Spleen (tissue), 7 donors: Measurements from ENCODE around the gene NXPE3.

Source experiments
- POLR2A ChIP-seq, 3 donors: fragments of 450-650 bp; IDR thresholded peaks; one replicate each; pipeline ENCODE4 v1.5.1; 2017; ENCODE audit warnings: antibody characterized with exemption in 3 of 3, mild to moderate bottlenecking in 1 of 3
- POLR2AphosphoS5 ChIP-seq, 3 donors: sonication (generic); formaldehyde crosslinking; IDR thresholded peaks; one replicate each; pipeline ENCODE4 v1.5.1; 2017; ENCODE audit warnings: antibody characterized with exemption in 3 of 3
- TF ChIP-seq, protein P1 (sequence below), 11 experiments: fragments of 200-600 bp in 7 of 11; fragments of 450-650 bp in 4 of 11; sonication (generic) in 4 of 11; IDR thresholded peaks in 8 of 11; conservative IDR thresholded peaks in 3 of 11; 1 replicate in 7 of 11; 2 replicates in 4 of 11; pipeline versions ENCODE4 v1.4.0 to v1.8.0; 2016 to 2021; ENCODE audit warnings: antibody characterized with exemption in 11 of 11, inconsistent platforms in 4 of 11, mild to moderate bottlenecking in 1 of 11
- donor health status: DM: no; HTN: no; CAD: no; lungs with moderate emphysema.
- donor health status: DM: no; HTN: no; CAD: no.
- donor health status: DM: no; HTN: no; CAD: no.

GRCh38 chr3:101859882-101860448 lies 81.0 kb downstream of the NXPE3 start:
- TF ChIP-seq, protein P1, sequence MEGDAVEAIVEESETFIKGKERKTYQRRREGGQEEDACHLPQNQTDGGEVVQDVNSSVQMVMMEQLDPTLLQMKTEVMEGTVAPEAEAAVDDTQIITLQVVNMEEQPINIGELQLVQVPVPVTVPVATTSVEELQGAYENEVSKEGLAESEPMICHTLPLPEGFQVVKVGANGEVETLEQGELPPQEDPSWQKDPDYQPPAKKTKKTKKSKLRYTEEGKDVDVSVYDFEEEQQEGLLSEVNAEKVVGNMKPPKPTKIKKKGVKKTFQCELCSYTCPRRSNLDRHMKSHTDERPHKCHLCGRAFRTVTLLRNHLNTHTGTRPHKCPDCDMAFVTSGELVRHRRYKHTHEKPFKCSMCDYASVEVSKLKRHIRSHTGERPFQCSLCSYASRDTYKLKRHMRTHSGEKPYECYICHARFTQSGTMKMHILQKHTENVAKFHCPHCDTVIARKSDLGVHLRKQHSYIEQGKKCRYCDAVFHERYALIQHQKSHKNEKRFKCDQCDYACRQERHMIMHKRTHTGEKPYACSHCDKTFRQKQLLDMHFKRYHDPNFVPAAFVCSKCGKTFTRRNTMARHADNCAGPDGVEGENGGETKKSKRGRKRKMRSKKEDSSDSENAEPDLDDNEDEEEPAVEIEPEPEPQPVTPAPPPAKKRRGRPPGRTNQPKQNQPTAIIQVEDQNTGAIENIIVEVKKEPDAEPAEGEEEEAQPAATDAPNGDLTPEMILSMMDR (IDR thresholded peaks at IDR 0.05 in 8 of 11, conservative IDR thresholded peaks at IDR 0.05 in 3 of 11), result no peak
- no peak for TF ChIP-seq POLR2A (IDR thresholded peaks at IDR 0.05)
- peak in 2 of 3 donors; percentile 17 to 60 for TF ChIP-seq POLR2AphosphoS5 (IDR thresholded peaks at IDR 0.05)
